SK-N-SH (cell line): ENCODE measurements around the gene NLRC5. TPM values are rescaled to one million over a fixed set of nuclear protein-coding genes. Genes with fewer than 3 reads are reported as not detected.

ENCODE experiments used
- CTCF ChIA-PET: fragments of 300-600, 350-600 bp; formaldehyde crosslinking; extraction: SDS; loops from one replicate; lab custom pipeline; 2021; lab: Yijun Ruan, JAX
- POLR2A ChIA-PET: fragments of 350-600 bp; sonication (Branson Sonifier 250); formaldehyde crosslinking; extraction: SDS; loops from one replicate; lab custom pipeline; 2020; ENCODE audit warnings: antibody characterized with exemption, inconsistent platforms; lab: Yijun Ruan, JAX
- DNase-seq: peaks from one replicate; pipeline ENCODE4 v3.0.0; 2012
- H2AFZ ChIP-seq: fragments of 200-600 bp; sonication (generic); 2 replicates; pipeline ENCODE4 v1.8.1; 2016; ENCODE audit warnings: antibody characterized with exemption, mild to moderate bottlenecking, low read depth
- H3F3A ChIP-seq: fragments of 200-600 bp; sonication (generic); replicated peaks from 2 replicates; pipeline ENCODE3; 2016; ENCODE audit warnings: antibody characterized with exemption, mild to moderate bottlenecking; ENCODE audit not compliant: insufficient read depth
- H3K27ac ChIP-seq, 2 experiments: fragments of 200-500 bp in 1 of 2; fragments of 200-600 bp in 1 of 2; sonication (Bioruptor generic) in 1 of 2; sonication (generic), shearing (Covaris generic) in 1 of 2; 2 replicates each; pipeline versions ENCODE4 v1.5.1 to v1.6.1; 2014 to 2016; ENCODE audit warnings: low read depth in 2 of 2, inconsistent platforms in 1 of 2, low read length in 1 of 2, mild to moderate bottlenecking in 1 of 2, mixed read lengths in 1 of 2
- H3K27me3 ChIP-seq: fragments of 200-600 bp; sonication (generic), shearing (Covaris generic); 2 replicates; pipeline ENCODE4 v1.6.1; 2016; ENCODE audit warnings: mixed run types; ENCODE audit not compliant: insufficient read depth
- H3K36me3 ChIP-seq, 2 experiments: fragments of 200-500 bp in 1 of 2; fragments of 200-600 bp in 1 of 2; sonication (Bioruptor generic) in 1 of 2; sonication (generic) in 1 of 2; replicated peaks in 1 of 2; 2 replicates each; pipeline versions ENCODE3 to v1.5.1; 2014 to 2016; ENCODE audit warnings: low read length in 1 of 2, mild to moderate bottlenecking in 1 of 2; ENCODE audit not compliant: insufficient read depth in 2 of 2, control insufficient read depth in 1 of 2
- H3K4me1 ChIP-seq, 2 experiments: fragments of 200-500 bp in 1 of 2; fragments of 200-600 bp in 1 of 2; sonication (Bioruptor generic) in 1 of 2; sonication (generic), shearing (Covaris generic) in 1 of 2; 2 replicates each; pipeline versions ENCODE4 v1.5.1 to v1.6.1; 2014 to 2016; ENCODE audit warnings: low read depth in 1 of 2, low read length in 1 of 2, mixed run types in 1 of 2; ENCODE audit not compliant: insufficient read depth in 2 of 2, control insufficient read depth in 1 of 2
- H3K4me2 ChIP-seq: fragments of 200-600 bp; sonication (generic), shearing (Covaris generic); 2 replicates; pipeline ENCODE4 v1.6.1; 2017; ENCODE audit warnings: mixed run types
- H3K4me3 ChIP-seq, 2 experiments: fragments of 200-500 bp in 1 of 2; fragments of 200-600 bp in 1 of 2; sonication (Bioruptor generic) in 1 of 2; sonication (generic), shearing (Covaris generic) in 1 of 2; 2 replicates each; pipeline versions ENCODE4 v1.5.1 to v1.8.1; 2014 to 2016; ENCODE audit warnings: low read depth in 2 of 2, inconsistent platforms in 1 of 2, low read length in 1 of 2, mild to moderate bottlenecking in 1 of 2, mixed read lengths in 1 of 2, moderate library complexity in 1 of 2
- H3K79me2 ChIP-seq: fragments of 200-600 bp; sonication (generic); 2 replicates; pipeline ENCODE4 v1.8.1; 2017; ENCODE audit warnings: mild to moderate bottlenecking; ENCODE audit not compliant: insufficient read depth
- H3K9ac ChIP-seq: fragments of 200-600 bp; sonication (generic); 2 replicates; pipeline ENCODE4 v1.6.1; 2017; ENCODE audit warnings: mixed run types
- H3K9me2 ChIP-seq: fragments of 200-600 bp; sonication (generic); 2 replicates; pipeline ENCODE4 v1.6.1; 2017; ENCODE audit warnings: mixed run types
- H3K9me3 ChIP-seq: fragments of 200-600 bp; sonication (generic); 2 replicates; pipeline ENCODE4 v1.6.1; 2017; ENCODE audit warnings: mixed run types, mild to moderate bottlenecking, moderate library complexity
- H4K20me1 ChIP-seq: fragments of 200-600 bp; sonication (generic); 2 replicates; pipeline ENCODE4 v1.6.1; 2017; ENCODE audit warnings: mild to moderate bottlenecking, mixed run types; ENCODE audit not compliant: insufficient read depth
- EZH2phosphoT487 ChIP-seq: fragments of 200-600 bp; sonication (generic); IDR thresholded peaks from 2 replicates; pipeline ENCODE4 v1.6.1; 2017; ENCODE audit warnings: low read depth, mixed run types, mild to moderate bottlenecking, antibody characterized with exemption, moderate library complexity, borderline replicate concordance
- FOSL2 ChIP-seq: IDR thresholded peaks from 2 replicates; pipeline ENCODE4 v1.4.0; 2012; ENCODE audit warnings: low read depth, mild to moderate bottlenecking, moderate library complexity, borderline replicate concordance
- GATA2 ChIP-seq: sonication (generic); formaldehyde crosslinking; IDR thresholded peaks from 2 replicates; pipeline ENCODE4 v1.5.0; 2020; ENCODE audit warnings: mild to moderate bottlenecking, missing genetic modification reagents
- JUND ChIP-seq: IDR thresholded peaks from 2 replicates; pipeline ENCODE4 v1.4.0; 2012
- MEF2A ChIP-seq: IDR thresholded peaks from 2 replicates; pipeline ENCODE4 v1.4.0; 2012; ENCODE audit warnings: low read depth, borderline replicate concordance
- NFIC ChIP-seq: IDR thresholded peaks from 2 replicates; pipeline ENCODE4 v1.4.0; 2012; ENCODE audit warnings: borderline replicate concordance
- RCOR1 ChIP-seq: fragments of 150-350 bp; IDR thresholded peaks from 2 replicates; pipeline ENCODE4 v1.6.1; 2017; ENCODE audit warnings: antibody characterized with exemption, low read length
- SMC3 ChIP-seq: IDR thresholded peaks from 2 replicates; pipeline ENCODE4 v1.6.1; 2012; ENCODE audit warnings: low read depth, low read length, improper control_type of control experiment
- WGBS: methylation state at CpG from one replicate; pipeline ENCODE4 v1.1.6; 2017; ENCODE audit warnings: low lambda C conversion rate; 5-methylcytosine and 5-hydroxymethylcytosine counted together
- polyA plus RNA-seq, 3 experiments: library from polyadenylated mRNA; depleted of rRNA; stranded (reverse); fragments of >200 nt; gene quantifications; 2 replicates each; pipeline ENCODE4 v1.2.3, GENCODE V29; 2012
- TF ChIP-seq, protein P1 (sequence below): IDR thresholded peaks from 2 replicates; pipeline ENCODE4; 2012
- TF ChIP-seq, protein P2 (sequence below): IDR thresholded peaks from 2 replicates; pipeline ENCODE4 v1.6.1; 2012; ENCODE audit warnings: mild to moderate bottlenecking, low read depth, low read length, moderate library complexity

NLRC5 gene
- polyA plus RNA-seq, 1 of the 3 experiments (the other 2 are of a cell fraction) = 6.5 TPM

DNA sequence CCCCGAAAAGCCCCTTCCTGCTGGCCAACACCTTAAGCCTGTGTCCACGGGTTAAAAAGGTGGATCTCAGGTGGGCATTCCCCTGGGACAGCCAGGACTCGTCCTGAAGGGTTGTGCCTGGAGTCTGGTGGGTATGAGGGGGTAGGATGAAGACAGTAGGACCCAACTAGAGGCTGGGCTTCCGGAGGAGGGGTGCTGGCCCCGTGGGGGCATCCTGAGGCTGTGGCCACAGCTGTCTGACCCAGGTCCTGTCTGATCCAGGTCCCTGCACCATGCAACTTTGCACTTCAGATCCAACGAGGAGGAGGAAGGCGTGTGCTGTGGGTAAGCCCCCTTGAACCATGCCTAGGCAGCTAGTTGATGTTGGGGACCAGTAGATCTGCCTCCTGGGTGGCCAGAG is 65.4 kb downstream of the NLRC5 start:
- H2AFZ ChIP-seq = no peak overlapping the region
- H3K4me2 ChIP-seq = no peak overlapping the region
- no peaks in the 10 kb centered on the region for H3K4me1 ChIP-seq
- CTCF ChIA-PET = interaction anchor here (1.9 kb wide), 1 partner anchor 91 kb away, joined by 4 read pairs; no protein-coding TSS in a partner anchor
- H3K9me2 ChIP-seq = no peaks in the 10 kb centered on the region
- no peak overlapping the region for H3K27ac ChIP-seq
- no peaks in the 10 kb centered on the region for H4K20me1 ChIP-seq
- no peak overlapping the region for H3K9ac ChIP-seq
- TF ChIP-seq RCOR1 (no peak), FOSL2 (no peak), NFIC (no peak), MEF2A (no peak), GATA2 (no peak)
- no peaks in the 10 kb centered on the region for H3F3A ChIP-seq
- H3K36me3 ChIP-seq = no peaks in the 10 kb centered on the region
- WGBS = 64% methylated on average over 6 of the region's 7 CpGs
- POLR2A ChIA-PET = no interaction called here
- H3K79me2 ChIP-seq = no peaks in the 10 kb centered on the region
- H3K9me3 ChIP-seq = no peaks in the 10 kb centered on the region
- DNase-seq = no peak
- H3K27me3 ChIP-seq = no peaks in the 10 kb centered on the region
- H3K4me3 ChIP-seq = no peak overlapping the region

DNA sequence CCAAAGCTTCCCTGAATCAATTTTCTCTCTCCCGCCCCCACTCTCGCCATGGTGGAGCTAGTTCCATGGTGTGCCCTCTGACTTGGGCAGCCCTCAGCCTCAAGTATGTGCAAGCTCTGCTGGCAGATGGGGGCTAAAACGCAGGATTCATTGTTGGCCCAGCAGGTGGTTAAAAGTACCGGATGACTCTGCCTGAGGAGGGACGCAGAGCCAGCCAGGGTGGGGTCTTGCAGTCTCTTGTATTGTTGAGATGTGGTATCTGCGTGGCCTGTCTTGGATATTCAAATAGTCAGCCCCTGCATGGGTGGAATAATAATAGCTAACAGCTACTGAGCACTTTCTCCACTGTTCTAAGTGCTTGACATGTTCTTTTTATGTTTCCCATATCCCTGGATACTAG is 66.3 kb downstream of the NLRC5 start:
- Histone ChIP-seq H3K27ac (no peak overlapping the region), H3K9me3 (no peaks in the 10 kb centered on the region), H4K20me1 (no peaks in the 10 kb centered on the region), H3K4me2 (no peak overlapping the region), H3F3A (no peaks in the 10 kb centered on the region), H3K79me2 (no peaks in the 10 kb centered on the region), H3K9me2 (no peaks in the 10 kb centered on the region), H3K4me1 (peaks cover under 1% of the 10 kb centered on the region in 2 experiments; a peak in 2 of 4 replicates), H2AFZ (no peak overlapping the region), H3K36me3 (no peaks in the 10 kb centered on the region), H3K9ac (no peak overlapping the region), H3K27me3 (no peaks in the 10 kb centered on the region), H3K4me3 (no peak overlapping the region)
- CTCF ChIA-PET = interaction anchor here (2.1 kb wide), 1 partner anchor 10 kb away, joined by 7 read pairs; no protein-coding TSS in a partner anchor
- TF ChIP-seq FOSL2 = no peak
- TF ChIP-seq, protein P1, sequence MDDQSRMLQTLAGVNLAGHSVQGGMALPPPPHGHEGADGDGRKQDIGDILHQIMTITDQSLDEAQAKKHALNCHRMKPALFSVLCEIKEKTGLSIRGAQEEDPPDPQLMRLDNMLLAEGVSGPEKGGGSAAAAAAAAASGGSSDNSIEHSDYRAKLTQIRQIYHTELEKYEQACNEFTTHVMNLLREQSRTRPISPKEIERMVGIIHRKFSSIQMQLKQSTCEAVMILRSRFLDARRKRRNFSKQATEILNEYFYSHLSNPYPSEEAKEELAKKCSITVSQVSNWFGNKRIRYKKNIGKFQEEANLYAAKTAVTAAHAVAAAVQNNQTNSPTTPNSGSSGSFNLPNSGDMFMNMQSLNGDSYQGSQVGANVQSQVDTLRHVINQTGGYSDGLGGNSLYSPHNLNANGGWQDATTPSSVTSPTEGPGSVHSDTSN = no peak
- 94% methylated on average over 6 of the region's 6 CpGs for WGBS
- DNase-seq = no peak
- POLR2A ChIA-PET = interaction anchor here (0.6 kb wide), 1 partner anchor 475 kb away, joined by 3 read pairs; no protein-coding TSS in a partner anchor

DNA sequence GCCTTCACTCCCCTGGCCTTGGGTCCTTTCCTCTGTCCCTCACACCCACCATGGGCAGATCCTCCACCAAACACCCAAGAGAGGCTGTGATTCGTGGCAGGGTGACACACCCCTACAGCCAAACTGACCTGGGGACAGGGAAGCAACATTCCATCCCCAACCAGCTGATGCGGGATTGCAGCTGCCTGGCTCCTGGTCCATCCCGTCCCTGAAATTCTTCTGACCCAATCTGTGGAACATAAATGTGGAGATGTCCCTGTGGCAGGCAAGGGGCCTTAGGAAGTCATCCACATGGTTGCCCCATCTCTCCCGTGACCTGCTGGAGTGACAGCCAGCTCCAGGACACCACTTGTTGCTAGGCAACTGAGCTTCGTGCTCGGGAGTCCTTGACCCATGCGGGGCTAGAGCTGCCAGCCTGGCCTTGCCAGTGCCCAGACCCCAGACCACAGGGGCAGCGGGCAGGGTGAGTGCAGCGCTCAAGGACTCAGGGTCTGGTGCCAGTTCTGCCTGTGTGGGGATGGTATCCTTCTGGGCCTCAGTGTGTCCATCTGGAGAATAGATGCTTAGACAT is 69.0 kb downstream of the NLRC5 start:
- Histone ChIP-seq H3K36me3 (no peaks in the 10 kb centered on the region), H3K4me3 (no peak overlapping the region)

More for the DNA sequence above, 69.0 kb downstream of the NLRC5 start:
- 79% methylated on average over 4 of the region's 9 CpGs for WGBS
- H3K9me2 ChIP-seq = no peaks in the 10 kb centered on the region
- no peak for DNase-seq
- no peak overlapping the region for H2AFZ ChIP-seq
- no peak overlapping the region for H3K4me2 ChIP-seq
- H4K20me1 ChIP-seq = no peaks in the 10 kb centered on the region
- peaks cover 8% of the 10 kb centered on the region for H3F3A ChIP-seq
- TF ChIP-seq EZH2phosphoT487 (no peak), JUND (no peak), GATA2 (no peak), FOSL2 (no peak), SMC3 (no peak)
- TF ChIP-seq, protein P2, sequence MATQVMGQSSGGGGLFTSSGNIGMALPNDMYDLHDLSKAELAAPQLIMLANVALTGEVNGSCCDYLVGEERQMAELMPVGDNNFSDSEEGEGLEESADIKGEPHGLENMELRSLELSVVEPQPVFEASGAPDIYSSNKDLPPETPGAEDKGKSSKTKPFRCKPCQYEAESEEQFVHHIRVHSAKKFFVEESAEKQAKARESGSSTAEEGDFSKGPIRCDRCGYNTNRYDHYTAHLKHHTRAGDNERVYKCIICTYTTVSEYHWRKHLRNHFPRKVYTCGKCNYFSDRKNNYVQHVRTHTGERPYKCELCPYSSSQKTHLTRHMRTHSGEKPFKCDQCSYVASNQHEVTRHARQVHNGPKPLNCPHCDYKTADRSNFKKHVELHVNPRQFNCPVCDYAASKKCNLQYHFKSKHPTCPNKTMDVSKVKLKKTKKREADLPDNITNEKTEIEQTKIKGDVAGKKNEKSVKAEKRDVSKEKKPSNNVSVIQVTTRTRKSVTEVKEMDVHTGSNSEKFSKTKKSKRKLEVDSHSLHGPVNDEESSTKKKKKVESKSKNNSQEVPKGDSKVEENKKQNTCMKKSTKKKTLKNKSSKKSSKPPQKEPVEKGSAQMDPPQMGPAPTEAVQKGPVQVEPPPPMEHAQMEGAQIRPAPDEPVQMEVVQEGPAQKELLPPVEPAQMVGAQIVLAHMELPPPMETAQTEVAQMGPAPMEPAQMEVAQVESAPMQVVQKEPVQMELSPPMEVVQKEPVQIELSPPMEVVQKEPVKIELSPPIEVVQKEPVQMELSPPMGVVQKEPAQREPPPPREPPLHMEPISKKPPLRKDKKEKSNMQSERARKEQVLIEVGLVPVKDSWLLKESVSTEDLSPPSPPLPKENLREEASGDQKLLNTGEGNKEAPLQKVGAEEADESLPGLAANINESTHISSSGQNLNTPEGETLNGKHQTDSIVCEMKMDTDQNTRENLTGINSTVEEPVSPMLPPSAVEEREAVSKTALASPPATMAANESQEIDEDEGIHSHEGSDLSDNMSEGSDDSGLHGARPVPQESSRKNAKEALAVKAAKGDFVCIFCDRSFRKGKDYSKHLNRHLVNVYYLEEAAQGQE = no peak
- no peak overlapping the region for H3K27ac ChIP-seq
- no peaks in the 10 kb centered on the region for H3K27me3 ChIP-seq
- H3K9me3 ChIP-seq = no peaks in the 10 kb centered on the region
- ChIA-PET CTCF (no interaction called here), POLR2A (no interaction called here)
- H3K9ac ChIP-seq = no peak overlapping the region
- peaks cover 8 to 21% of the 10 kb centered on the region in 2 experiments; a peak in 3 of 4 replicates for H3K4me1 ChIP-seq
- no peaks in the 10 kb centered on the region for H3K79me2 ChIP-seq
